ENCODE measurements around the gene BMPER. TPM values are rescaled to one million over a fixed set of nuclear protein-coding genes. Genes with fewer than 3 reads are reported as not detected.

The BMPER gene
- total and polyA plus RNA-seq, 5 donors = 1.3 to 6.9 (median 5.1) TPM

DNA sequence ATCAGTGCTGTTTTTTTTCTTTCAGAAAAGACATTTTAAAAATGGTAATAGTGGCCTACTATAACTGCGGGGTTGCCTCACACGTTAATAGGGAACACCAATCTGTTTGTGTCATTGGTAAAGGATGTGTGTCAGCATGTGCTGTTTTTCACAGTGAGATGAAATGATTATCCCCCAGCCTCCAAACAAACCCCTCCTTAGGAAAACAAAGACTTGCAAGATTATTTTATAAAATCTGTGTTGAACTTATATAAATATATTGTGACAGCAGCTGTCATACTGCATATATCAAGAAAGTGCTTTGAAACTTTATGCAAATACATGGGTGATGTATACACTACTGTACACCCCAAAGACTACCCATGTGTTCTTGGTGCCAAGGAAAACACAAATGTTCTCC is 125.8 kb downstream of the BMPER start:
- Histone ChIP-seq H3K4me1 (ENCODE audit: control insufficient read depth, insufficient read depth, low read length) (no peaks in the 10 kb centered on the region), H3K9me3 (ENCODE audit: control insufficient read depth, low read length) (no peaks in the 10 kb centered on the region), H3K27me3 (ENCODE audit: control insufficient read depth, insufficient read depth) (no peaks in the 10 kb centered on the region), H3K4me3 (ENCODE audit: low read length) (no peak overlapping the region), H3K27ac (ENCODE audit: low read length) (no peak overlapping the region)
- intact Hi-C loops (cut with DNase I) = no loop called here
- ATAC-seq = no peak
- no peak for DNase-seq
- WGBS = 93% methylated on average over 2 of the region's 2 CpGs

DNA sequence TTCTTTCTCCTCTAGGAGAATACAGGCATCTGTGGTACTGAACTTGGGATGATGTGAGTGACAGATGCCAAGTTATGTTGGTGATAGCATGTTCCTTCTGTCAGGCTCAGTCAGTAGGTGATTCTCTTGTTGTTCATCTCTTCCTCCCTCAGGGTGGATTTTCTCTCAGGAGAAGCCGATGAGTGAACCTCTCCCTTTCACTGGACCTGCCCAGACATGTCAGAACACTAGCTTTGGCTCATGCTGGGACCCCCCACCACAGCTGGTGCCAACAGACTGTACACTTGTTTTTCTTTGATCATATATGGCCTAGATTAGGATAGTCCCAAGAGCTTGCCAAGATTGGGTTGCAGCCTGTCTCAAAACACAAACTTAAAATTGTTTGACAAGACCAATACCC is 129.4 kb downstream of the BMPER start:
- Histone ChIP-seq H3K4me1 (ENCODE audit: control insufficient read depth, insufficient read depth, low read length) (no peaks in the 10 kb centered on the region), H3K9me3 (ENCODE audit: control insufficient read depth, low read length) (no peaks in the 10 kb centered on the region), H3K4me3 (ENCODE audit: low read length) (no peak overlapping the region), H3K27me3 (ENCODE audit: control insufficient read depth, insufficient read depth) (no peaks in the 10 kb centered on the region), H3K27ac (ENCODE audit: low read length) (no peak overlapping the region)
- 74% methylated on average over 1 of the region's 1 CpG for WGBS
- ATAC-seq = no peak
- intact Hi-C loops (cut with DNase I) = no loop called here
- no peak for DNase-seq

- intact Hi-C loops (cut with DNase I) = no loop called here
- DNase-seq (peak; percentile 44 to 80 (median 67)), ATAC-seq (peak; percentile 76 to 93)
Measured at GRCh38 chr7:34036051-34036920, 130.9 kb downstream of the BMPER start.

GRCh38 chr7:34036972-34037792 is 131.8 kb downstream of the BMPER start:
- H3K27me3 ChIP-seq (ENCODE audit: control insufficient read depth, insufficient read depth) = no peaks in the 10 kb centered on the region
- H3K27ac ChIP-seq (ENCODE audit: low read length) = no peak overlapping the region
- no peaks in the 10 kb centered on the region for H3K9me3 ChIP-seq (ENCODE audit: control insufficient read depth, low read length)
- WGBS = 82% methylated on average over 10 of the region's 10 CpGs
- ATAC-seq = no peak
- intact Hi-C loops (cut with DNase I) = no loop called here
- H3K4me1 ChIP-seq (ENCODE audit: control insufficient read depth, insufficient read depth, low read length) = no peaks in the 10 kb centered on the region
- no peak for DNase-seq
- no peak overlapping the region for H3K4me3 ChIP-seq (ENCODE audit: low read length)

More at GRCh38 chr7:34036051-34036920, 130.9 kb downstream of the BMPER start:
- no peaks in the 10 kb centered on the region for H3K27me3 ChIP-seq (ENCODE audit: control insufficient read depth, insufficient read depth)
- H3K9me3 ChIP-seq (ENCODE audit: control insufficient read depth, low read length) = no peaks in the 10 kb centered on the region
- H3K4me1 ChIP-seq (ENCODE audit: control insufficient read depth, insufficient read depth, low read length) = no peaks in the 10 kb centered on the region
- H3K4me3 ChIP-seq (ENCODE audit: low read length) = no peak overlapping the region
- 39% methylated on average over 8 of the region's 8 CpGs for WGBS
- no peak overlapping the region for H3K27ac ChIP-seq (ENCODE audit: low read length)

DNA sequence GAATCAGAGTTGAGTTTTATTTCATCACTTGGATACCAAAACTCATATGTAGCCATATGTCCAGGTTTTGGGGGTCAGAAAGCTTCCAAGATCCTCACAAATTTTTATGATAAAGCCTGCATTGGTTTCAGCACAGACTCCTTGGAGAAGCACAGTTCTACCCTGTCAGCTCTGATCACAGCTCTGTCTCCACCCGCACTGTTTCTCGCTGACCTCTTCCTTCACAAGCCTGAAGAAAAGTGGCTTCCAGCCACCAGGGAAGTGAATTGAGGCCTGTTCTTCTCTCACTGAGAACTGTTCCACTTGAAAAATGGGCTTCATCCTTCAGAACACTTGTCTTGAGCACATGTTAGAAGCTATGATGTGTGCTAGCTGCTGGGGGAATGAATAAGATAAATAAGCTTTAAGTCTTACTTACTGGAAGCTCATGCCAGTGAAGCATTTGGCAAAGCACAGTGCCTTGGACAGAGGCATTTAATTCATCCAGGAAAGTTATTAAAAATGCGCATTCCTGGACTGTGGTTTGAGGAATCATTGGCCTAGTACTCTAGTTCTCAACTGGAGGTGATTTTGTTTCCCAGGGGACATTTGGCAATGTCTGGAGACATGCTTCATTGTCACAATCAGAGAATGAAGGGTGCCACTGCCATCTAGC is 133.6 kb downstream of the BMPER start:
- intact Hi-C loops (cut with DNase I) = no loop called here
- Histone ChIP-seq H3K27me3 (ENCODE audit: control insufficient read depth, insufficient read depth) (no peaks in the 10 kb centered on the region), H3K4me3 (ENCODE audit: low read length) (no peak overlapping the region), H3K27ac (ENCODE audit: low read length) (no peak overlapping the region), H3K9me3 (ENCODE audit: control insufficient read depth, low read length) (no peaks in the 10 kb centered on the region), H3K4me1 (ENCODE audit: control insufficient read depth, insufficient read depth, low read length) (no peaks in the 10 kb centered on the region)
- ATAC-seq (no peak), DNase-seq (no peak)
- 82% methylated on average over 3 of the region's 3 CpGs for WGBS

DNA sequence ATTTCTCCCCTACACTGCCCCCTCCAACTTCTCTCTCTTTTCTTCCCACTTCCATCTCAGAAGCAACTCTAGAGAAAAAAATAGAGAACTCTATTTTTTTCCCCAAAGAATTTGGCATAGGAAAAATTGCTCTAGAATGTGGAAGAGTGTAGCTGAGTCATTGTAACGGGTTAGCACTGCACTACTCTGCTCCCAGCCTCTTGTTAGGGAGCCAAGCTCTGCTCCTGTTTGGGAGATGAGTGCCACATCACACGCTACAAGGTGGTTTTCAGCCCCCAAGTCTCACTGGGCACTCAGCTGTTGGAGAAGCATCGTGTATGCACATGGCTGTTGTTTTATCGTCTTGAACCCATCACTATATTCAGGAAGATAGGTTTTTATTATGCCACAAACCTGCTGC is 136.4 kb downstream of the BMPER start:
- WGBS = 85% methylated on average over 4 of the region's 4 CpGs
- H3K4me3 ChIP-seq (ENCODE audit: low read length) = no peak overlapping the region
- no peak for ATAC-seq
- H3K9me3 ChIP-seq (ENCODE audit: control insufficient read depth, low read length) = no peaks in the 10 kb centered on the region
- intact Hi-C loops (cut with DNase I) = no loop called here
- H3K4me1 ChIP-seq (ENCODE audit: control insufficient read depth, insufficient read depth, low read length) = no peaks in the 10 kb centered on the region
- no peak for DNase-seq
- H3K27me3 ChIP-seq (ENCODE audit: control insufficient read depth, insufficient read depth) = no peaks in the 10 kb centered on the region
- H3K27ac ChIP-seq (ENCODE audit: low read length) = no peak overlapping the region

DNA sequence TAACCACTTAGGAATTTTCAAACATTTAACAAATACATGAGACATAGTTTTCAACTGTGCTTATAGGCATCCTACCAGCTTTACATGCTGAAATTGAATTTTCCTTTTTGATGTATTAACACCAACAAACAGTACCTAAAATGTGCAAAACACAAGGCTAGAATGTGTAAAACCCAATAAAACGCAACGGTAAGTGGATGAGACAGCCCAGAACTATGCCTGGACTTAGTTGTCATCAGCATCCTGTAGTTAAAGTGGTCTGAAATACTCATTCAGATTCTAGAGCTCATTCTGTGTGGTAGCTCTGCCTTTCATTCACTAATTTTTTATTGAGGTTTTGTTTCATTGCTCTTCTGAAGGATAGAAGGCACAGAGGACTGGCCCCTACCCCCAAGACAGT is 137.1 kb downstream of the BMPER start:
- intact Hi-C loops (cut with DNase I) = no loop called here
- DNase-seq = no peak
- Histone ChIP-seq H3K4me3 (ENCODE audit: low read length) (no peak overlapping the region), H3K9me3 (ENCODE audit: control insufficient read depth, low read length) (no peaks in the 10 kb centered on the region), H3K4me1 (ENCODE audit: control insufficient read depth, insufficient read depth, low read length) (no peaks in the 10 kb centered on the region), H3K27me3 (ENCODE audit: control insufficient read depth, insufficient read depth) (no peaks in the 10 kb centered on the region), H3K27ac (ENCODE audit: low read length) (no peak overlapping the region)
- no peak for ATAC-seq
- 95% methylated on average over 2 of the region's 2 CpGs for WGBS

- intact Hi-C loops (cut with DNase I) = no loop called here
- 82% methylated on average over 4 of the region's 4 CpGs for WGBS
- DNase-seq (no peak), ATAC-seq (no peak)
- Histone ChIP-seq H3K27me3 (ENCODE audit: control insufficient read depth, insufficient read depth) (no peaks in the 10 kb centered on the region), H3K9me3 (ENCODE audit: control insufficient read depth, low read length) (no peaks in the 10 kb centered on the region), H3K27ac (ENCODE audit: low read length) (no peak overlapping the region), H3K4me1 (ENCODE audit: control insufficient read depth, insufficient read depth, low read length) (no peaks in the 10 kb centered on the region), H3K4me3 (ENCODE audit: low read length) (no peak overlapping the region)
Measured at GRCh38 chr7:34043461-34044305, 138.3 kb downstream of the BMPER start.

DNA sequence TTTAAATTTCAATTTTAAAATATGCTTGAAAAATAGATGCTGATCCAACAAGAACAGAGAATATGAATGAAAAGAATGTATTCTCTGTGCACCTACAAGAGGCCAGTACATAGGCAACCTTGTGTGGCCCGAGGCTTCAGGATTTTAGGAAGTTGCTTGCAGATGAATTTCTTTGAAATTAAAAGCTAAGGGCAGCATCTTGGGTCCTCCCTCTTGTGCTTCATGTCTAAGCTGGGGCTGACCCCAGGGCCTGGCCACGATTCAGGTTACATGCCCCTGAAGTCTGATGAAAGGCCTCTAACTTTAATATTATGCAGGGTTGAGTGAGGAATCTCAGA is 138.9 kb downstream of the BMPER start:
- Histone ChIP-seq H3K27ac (ENCODE audit: low read length) (no peak overlapping the region), H3K27me3 (ENCODE audit: control insufficient read depth, insufficient read depth) (no peaks in the 10 kb centered on the region), H3K4me3 (ENCODE audit: low read length) (no peak overlapping the region), H3K9me3 (ENCODE audit: control insufficient read depth, low read length) (no peaks in the 10 kb centered on the region), H3K4me1 (ENCODE audit: control insufficient read depth, insufficient read depth, low read length) (no peaks in the 10 kb centered on the region)
- WGBS = 71% methylated on average over 2 of the region's 2 CpGs
- DNase-seq (peak in 1 of 3 donors; percentile 22), ATAC-seq (no peak)
- intact Hi-C loops (cut with DNase I) = no loop called here

DNA sequence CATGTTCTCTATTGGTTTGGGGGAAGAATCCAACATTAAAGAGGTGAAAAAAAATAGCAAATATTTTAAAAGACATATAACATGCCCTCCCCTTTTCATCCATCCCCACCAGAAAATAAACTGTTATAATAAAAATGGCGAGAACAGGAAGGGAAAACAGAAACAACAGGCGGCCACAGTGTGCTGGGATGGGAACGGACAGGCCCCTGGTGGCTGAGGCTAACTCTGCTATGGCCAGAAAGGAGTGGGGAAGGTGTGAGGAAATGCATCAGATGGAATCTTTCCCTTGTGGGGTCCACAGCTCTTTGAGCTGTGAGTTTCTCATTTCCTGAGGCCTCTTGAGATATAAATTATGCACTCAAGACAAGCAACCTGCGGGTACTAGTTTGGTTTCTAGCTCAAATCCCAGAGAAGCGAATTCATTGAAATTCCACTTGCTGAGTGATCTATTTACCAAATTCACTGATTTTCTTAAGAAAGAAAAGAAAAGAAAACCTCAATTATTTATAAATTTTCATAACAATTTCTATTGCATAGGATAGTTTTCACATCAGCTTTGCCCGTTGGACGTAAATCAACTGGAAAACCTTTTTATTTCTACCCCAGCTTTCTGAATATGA is 139.5 kb downstream of the BMPER start:
- ATAC-seq (no peak), DNase-seq (no peak)
- no peaks in the 10 kb centered on the region for H3K9me3 ChIP-seq (ENCODE audit: control insufficient read depth, low read length)
- no peaks in the 10 kb centered on the region for H3K27me3 ChIP-seq (ENCODE audit: control insufficient read depth, insufficient read depth)
- 91% methylated on average over 7 of the region's 7 CpGs for WGBS
- intact Hi-C loops (cut with DNase I) = no loop called here
- H3K4me3 ChIP-seq (ENCODE audit: low read length) = no peak overlapping the region
- H3K4me1 ChIP-seq (ENCODE audit: control insufficient read depth, insufficient read depth, low read length) = no peaks in the 10 kb centered on the region
- no peak overlapping the region for H3K27ac ChIP-seq (ENCODE audit: low read length)

Measured in right cardiac atrium (tissue), 5 donors.